ENCODE measurements around the gene ZNF862. TPM values are rescaled to one million over a fixed set of nuclear protein-coding genes. Genes with fewer than 3 reads are reported as not detected.
"Not testable (repeated sequence)": the region's sequence is repeated elsewhere in the genome, so short reads cannot be mapped to it uniquely, and the experiment has no call there.

ZNF862 gene
- total and polyA plus RNA-seq, 4 experiments from 2014 or later = 9.8 to 88.6 (median 47.4) TPM

GRCh38 chr7:149894957-149895356 is 56.8 kb downstream of the ZNF862 start:
- H3K27me3 ChIP-seq (ENCODE audit: insufficient read depth, low read length); H3K27me3 Mint-ChIP-seq; intact Hi-C loops (cut with micrococcal nuclease); H3K4me1 Mint-ChIP-seq; H3K27ac ChIP-seq (ENCODE audit: low read depth, low read length); H3K4me1 ChIP-seq (ENCODE audit: insufficient read depth, low read length); H3K9me3 Mint-ChIP-seq; H3K4me3 Mint-ChIP-seq; DNase-seq; H3K36me3 Mint-ChIP-seq; H3K27ac Mint-ChIP-seq; H3K4me3 ChIP-seq (ENCODE audit: low read length in 2 of 2); CTCF ChIA-PET (ENCODE audit: partially characterized antibody); H3K36me3 ChIP-seq (ENCODE audit: insufficient read depth, low read length); H3K9me3 ChIP-seq (ENCODE audit: control insufficient read depth in 1 of 2, low read length in 2 of 2); POLR2A ChIA-PET (ENCODE audit: partially characterized antibody): not testable (repeated sequence)

GRCh38 chr7:149907776-149908376 is 69.7 kb downstream of the ZNF862 start:
- H3K4me3 Mint-ChIP-seq; CTCF ChIA-PET (ENCODE audit: partially characterized antibody); H3K36me3 Mint-ChIP-seq; H3K4me1 ChIP-seq (ENCODE audit: insufficient read depth, low read length); H3K27me3 Mint-ChIP-seq; H3K4me1 Mint-ChIP-seq; intact Hi-C loops (cut with micrococcal nuclease); H3K27ac Mint-ChIP-seq; H3K4me3 ChIP-seq (ENCODE audit: low read length in 2 of 2); H3K9me3 Mint-ChIP-seq; H3K9me3 ChIP-seq (ENCODE audit: control insufficient read depth in 1 of 2, low read length in 2 of 2); H3K36me3 ChIP-seq (ENCODE audit: insufficient read depth, low read length); POLR2A ChIA-PET (ENCODE audit: partially characterized antibody); H3K27me3 ChIP-seq (ENCODE audit: insufficient read depth, low read length); H3K27ac ChIP-seq (ENCODE audit: low read depth, low read length); DNase-seq: not testable (repeated sequence)

- POLR2A ChIA-PET (ENCODE audit: partially characterized antibody); CTCF ChIA-PET (ENCODE audit: partially characterized antibody): not testable (repeated sequence)
These were observed 72.0 kb downstream of the ZNF862 start for GRCh38 chr7:149910219-149910618.

GRCh38 chr7:149912126-149912525 is 74.0 kb downstream of the ZNF862 start:
- H3K9me3 ChIP-seq (ENCODE audit: control insufficient read depth in 1 of 2, low read length in 2 of 2); H3K9me3 Mint-ChIP-seq; POLR2A ChIA-PET (ENCODE audit: partially characterized antibody); CTCF ChIA-PET (ENCODE audit: partially characterized antibody); H3K4me1 ChIP-seq (ENCODE audit: insufficient read depth, low read length); intact Hi-C loops (cut with micrococcal nuclease); H3K27ac ChIP-seq (ENCODE audit: low read depth, low read length); H3K4me3 Mint-ChIP-seq; H3K36me3 Mint-ChIP-seq; H3K27me3 ChIP-seq (ENCODE audit: insufficient read depth, low read length); H3K4me3 ChIP-seq (ENCODE audit: low read length in 2 of 2); H3K27me3 Mint-ChIP-seq; H3K27ac Mint-ChIP-seq; H3K4me1 Mint-ChIP-seq; DNase-seq; H3K36me3 ChIP-seq (ENCODE audit: insufficient read depth, low read length): not testable (repeated sequence)

More at GRCh38 chr7:149910219-149910618, 72.0 kb downstream of the ZNF862 start:
- H3K27ac Mint-ChIP-seq; H3K4me1 Mint-ChIP-seq; H3K9me3 ChIP-seq (ENCODE audit: control insufficient read depth in 1 of 2, low read length in 2 of 2); H3K27me3 ChIP-seq (ENCODE audit: insufficient read depth, low read length); H3K27me3 Mint-ChIP-seq; intact Hi-C loops (cut with micrococcal nuclease); H3K4me3 Mint-ChIP-seq; H3K4me1 ChIP-seq (ENCODE audit: insufficient read depth, low read length); H3K9me3 Mint-ChIP-seq; H3K27ac ChIP-seq (ENCODE audit: low read depth, low read length); DNase-seq; H3K36me3 ChIP-seq (ENCODE audit: insufficient read depth, low read length); H3K4me3 ChIP-seq (ENCODE audit: low read length in 2 of 2); H3K36me3 Mint-ChIP-seq: not testable (repeated sequence)

Other genes starting within 250 kb of the ZNF862 start
- gene ZNF467, start 64.8 kb upstream of the ZNF862 start, total RNA-seq = 1 to 10 TPM; 2.3 to 2.7 TPM
- 1 to 10 TPM; 1.2 to 3.9 TPM for gene ZNF467, start 64.8 kb upstream of the ZNF862 start, polyA plus RNA-seq
- 10 to 100 TPM; 64.6 to 65.3 TPM for gene ATP6V0E2, start 35.6 kb downstream of the ZNF862 start, total RNA-seq
- gene ATP6V0E2, start 35.6 kb downstream of the ZNF862 start, polyA plus RNA-seq = 100 to 1,000 TPM; 144 to 163 TPM

All from CD4-positive, alpha-beta memory T cell (primary cell).